T-helper 2 cell (primary cell): Measurements from ENCODE around the gene KCNIP3.
"Not testable (repeated sequence)": the region's sequence is repeated elsewhere in the genome, so short reads cannot be mapped to it uniquely, and the experiment has no call there.

Experiments used
- DNase-seq, 5 experiments: peaks; one replicate each; pipeline versions ENCODE4 v3.0.0 to v3.0.0-alpha.2; 2012 to 2022

KCNIP3 gene

DNA sequence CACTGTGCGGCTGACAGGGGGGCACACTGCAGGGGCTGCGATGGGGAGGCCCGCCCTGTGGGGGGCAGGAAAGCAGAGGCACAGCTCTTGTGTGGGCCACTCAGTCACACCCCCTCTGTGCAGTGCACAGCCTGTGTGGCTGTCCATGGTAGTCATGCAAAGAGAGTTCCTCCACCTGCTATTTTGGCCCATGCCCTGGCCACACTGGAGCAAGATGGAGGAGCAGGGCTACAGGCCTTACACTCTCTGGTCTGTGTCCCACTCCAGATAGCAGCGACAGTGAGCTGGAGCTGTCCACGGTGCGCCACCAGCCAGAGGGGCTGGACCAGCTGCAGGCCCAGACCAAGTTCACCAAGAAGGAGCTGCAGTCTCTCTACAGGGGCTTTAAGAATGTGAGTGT, 76.9 kb downstream of the KCNIP3 start:
- no peak for DNase-seq

- DNase-seq = no peak
Observed at GRCh38 chr2:95374451-95374920, 77.3 kb downstream of the KCNIP3 start.

- no peak for DNase-seq
Observed at GRCh38 chr2:95374921-95375471, 77.8 kb downstream of the KCNIP3 start.

DNA sequence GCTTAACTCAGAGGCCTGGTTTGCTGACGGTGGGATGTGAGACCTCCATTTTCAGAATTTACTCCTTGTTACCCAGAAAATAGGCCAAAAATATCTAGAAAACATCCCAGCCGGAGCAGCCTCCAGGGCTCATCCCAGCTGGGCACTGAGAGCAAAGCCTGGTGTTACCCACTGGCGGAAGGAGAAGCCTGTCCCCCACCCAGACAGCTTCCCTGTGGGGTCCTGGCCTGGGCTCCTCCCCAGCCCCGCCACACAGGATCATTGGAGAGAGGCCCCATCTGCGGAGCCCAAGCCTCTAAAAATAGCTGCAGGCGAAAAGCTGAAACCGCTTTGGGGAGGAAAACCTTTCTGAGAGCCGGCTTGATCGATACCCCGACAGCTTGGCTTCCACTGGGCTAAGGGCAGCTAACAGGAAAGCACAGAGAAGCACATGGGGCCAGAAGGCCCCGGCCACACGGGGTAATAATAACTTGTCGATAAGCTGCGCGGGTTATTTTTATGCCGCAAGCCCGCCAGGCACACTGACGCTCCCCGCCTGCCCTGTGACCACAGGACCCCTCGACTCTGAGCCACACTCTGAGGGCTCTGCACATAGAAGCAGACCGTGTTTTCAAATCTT, 78.5 kb downstream of the KCNIP3 start:
- DNase-seq = no peak

- no peak for DNase-seq
Observed at GRCh38 chr2:95376311-95377215, 79.4 kb downstream of the KCNIP3 start.

- DNase-seq = no peak
Observed at GRCh38 chr2:95377216-95378123, 80.3 kb downstream of the KCNIP3 start.

GRCh38 chr2:95378281-95378680, 81.1 kb downstream of the KCNIP3 start:
- not testable (repeated sequence) for DNase-seq

- DNase-seq = no peak
Observed at GRCh38 chr2:95379371-95379831, 82.3 kb downstream of the KCNIP3 start.

DNA sequence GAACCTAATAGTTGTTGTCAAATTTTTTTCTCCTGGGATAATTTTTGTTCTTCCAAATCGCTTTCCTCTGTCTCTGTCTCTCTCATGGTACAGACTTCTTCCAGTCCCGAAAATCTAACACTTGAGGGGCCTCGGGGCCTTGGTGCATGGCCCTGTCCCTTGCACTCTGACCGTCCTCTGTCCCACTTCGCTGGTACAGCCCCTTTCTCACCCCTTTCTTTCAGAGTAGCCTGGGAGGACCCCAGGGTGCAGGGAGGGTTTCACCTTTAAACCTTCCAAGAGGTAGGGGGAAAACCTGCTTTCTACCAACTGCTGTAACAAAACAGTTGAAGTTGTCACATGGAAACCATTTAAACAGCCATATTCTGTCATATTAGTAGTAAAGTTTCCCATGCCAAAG, 83.1 kb downstream of the KCNIP3 start:
- no peak for DNase-seq

GRCh38 chr2:95380731-95381130, 83.6 kb downstream of the KCNIP3 start:
- no peak for DNase-seq

- no peak for DNase-seq
Observed at GRCh38 chr2:95381212-95382191, 84.4 kb downstream of the KCNIP3 start.

GRCh38 chr2:95382192-95382591, 85.0 kb downstream of the KCNIP3 start:
- no peak for DNase-seq

DNA sequence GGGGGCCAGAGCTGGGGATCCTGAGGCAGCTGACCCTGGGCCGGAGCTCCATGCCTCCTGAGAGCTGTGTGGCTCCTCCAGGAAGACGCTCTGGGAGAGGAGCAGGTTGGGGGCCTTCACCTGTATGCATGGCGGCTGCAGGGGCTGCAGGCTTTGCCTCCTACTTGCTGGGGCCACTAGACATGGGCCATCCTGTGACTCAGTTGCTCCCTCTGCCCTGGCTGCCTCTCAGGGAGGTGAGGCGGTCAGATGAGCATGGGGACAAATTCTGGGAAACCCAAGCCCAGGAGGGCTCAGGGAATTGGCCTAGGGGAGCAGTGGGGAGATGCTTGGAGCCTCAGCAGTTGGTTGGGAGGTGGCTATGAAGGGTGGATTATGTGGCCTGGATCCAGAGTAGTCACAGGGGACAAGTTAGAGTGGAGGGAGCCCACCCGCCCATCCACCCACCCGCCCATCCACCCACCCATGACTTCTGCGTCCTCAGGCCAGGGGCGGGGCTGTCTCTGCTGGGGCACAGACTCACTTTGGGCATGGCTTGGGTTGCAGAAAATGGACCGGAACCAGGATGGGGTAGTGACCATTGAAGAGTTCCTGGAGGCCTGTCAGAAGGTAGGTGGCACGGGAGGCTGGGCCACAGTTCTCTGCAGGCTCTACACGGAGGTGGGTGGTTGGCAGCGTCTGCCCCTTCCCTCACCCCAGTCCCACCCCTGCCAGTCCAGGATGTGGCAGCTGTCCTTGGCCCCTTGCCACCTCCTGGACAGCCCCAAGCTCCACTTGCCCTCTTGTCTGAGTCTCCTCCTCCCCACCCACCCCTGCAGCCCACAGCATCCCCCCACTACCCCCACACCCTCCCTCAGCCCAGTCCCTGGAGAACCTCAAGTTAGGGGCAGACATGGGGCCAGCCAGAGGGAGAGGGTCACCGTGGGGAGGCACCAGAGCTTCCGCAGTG, 85.8 kb downstream of the KCNIP3 start:
- no peak for DNase-seq

DNA sequence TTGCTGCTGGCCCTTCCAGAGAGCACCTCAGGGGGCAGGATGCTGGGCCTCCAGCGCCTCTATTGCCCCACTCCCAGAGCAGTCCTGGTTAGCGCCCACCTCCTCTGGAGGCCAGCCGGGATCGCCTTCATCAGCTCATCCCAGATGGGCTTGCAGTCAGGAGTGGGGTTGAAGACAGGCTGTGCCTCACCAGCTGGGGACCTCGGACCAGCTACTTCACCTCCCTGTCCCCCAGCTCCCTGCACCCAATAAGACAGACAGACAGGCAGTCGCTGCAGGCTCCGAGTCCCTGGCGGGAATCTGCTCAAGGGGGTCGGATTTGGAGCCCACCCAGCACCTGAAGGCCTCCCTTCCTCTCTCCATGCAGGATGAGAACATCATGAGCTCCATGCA, 86.5 kb downstream of the KCNIP3 start:
- no peak for DNase-seq

GRCh38 chr2:95384854-95385569, 87.9 kb downstream of the KCNIP3 start:
- no peak for DNase-seq

DNA sequence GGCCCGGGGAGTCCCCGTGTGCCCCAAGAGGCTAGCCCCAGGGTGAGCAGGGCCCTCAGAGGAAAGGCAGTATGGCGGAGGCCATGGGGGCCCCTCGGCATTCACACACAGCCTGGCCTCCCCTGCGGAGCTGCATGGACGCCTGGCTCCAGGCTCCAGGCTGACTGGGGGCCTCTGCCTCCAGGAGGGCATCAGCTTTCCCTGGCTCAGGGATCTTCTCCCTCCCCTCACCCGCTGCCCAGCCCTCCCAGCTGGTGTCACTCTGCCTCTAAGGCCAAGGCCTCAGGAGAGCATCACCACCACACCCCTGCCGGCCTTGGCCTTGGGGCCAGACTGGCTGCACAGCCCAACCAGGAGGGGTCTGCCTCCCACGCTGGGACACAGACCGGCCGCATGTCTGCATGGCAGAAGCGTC, 88.4 kb downstream of the KCNIP3 start:
- DNase-seq = no peak

DNA sequence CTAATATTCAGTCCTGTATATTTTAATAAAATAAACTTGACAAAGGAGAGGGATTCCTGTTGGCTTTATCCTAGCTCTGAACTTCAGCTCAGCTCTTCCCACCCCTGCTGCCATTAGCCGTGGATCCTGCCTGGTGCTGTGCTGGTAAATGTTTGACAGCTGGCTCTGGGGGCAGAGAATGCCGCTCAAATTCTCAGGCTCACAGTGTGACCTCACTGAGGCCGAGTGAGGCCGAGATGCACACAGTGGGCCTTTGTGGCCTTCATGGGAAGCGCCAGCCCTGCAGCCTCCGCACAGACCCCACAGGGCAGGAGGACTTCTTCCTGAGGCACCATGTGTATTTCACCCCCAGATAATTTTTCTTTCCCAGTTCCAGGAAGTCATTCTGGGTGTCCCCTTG, 88.9 kb downstream of the KCNIP3 start:
- no peak for DNase-seq

DNA sequence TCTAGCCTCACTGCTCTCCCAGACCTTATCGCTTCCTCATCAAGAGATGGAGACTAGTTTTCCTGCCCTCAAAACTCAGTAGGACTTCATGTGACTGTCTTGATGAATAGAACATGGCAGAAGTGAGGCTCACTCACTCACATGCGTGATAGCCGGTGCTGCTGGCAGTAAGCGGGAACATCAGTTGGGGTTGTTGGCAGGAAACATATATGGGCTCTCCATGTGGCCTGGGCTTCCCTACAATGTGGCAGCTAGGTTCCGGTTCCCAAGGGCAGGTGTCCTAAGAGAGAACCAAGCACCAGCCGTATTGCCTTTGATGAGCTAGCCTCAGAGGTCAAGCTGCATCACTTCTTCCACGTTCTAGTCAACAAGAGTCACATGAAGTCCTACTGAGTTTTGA, 90.2 kb downstream of the KCNIP3 start:
- no peak for DNase-seq

DNA sequence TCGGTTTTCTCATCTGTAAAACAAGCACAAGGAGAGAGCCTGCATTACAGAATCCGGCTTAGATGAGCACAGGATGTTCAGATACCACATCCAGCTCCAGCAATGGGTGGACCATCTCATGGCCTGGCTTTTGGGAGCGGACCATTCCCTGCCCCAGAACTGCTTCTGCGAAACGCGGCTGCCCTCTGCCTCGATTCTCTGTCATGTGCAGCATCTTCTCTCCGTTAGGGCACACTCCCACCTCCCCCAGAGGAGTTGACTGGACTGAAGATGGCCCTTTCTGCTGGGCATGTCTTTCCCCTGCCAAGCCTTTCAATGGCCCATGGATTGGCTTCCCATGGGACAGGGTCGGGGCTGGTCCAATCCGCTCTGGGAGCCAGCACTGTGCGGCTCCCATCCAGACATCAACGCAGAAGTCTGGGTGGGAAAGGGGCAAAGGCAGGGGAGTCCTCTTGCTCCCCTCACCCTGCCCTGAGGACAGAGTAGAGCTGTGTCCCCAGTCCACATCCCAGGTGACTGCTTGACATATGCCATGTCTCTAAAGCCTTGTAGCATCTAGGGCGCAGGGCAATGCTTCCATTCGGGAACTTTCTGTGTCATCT, 91.0 kb downstream of the KCNIP3 start:
- DNase-seq = no peak
